Astrocyte (in vitro differentiated cells and primary cell): ENCODE results near the gene GLP2R. TPM values are rescaled to one million over a fixed set of nuclear protein-coding genes. Genes with fewer than 3 reads are reported as not detected.

ENCODE experiments used
- DNase-seq: peaks from one replicate; pipeline ENCODE4 v3.0.0-alpha.2; 2010; ENCODE audit warnings: low read depth
- FAIRE-seq: peaks from 2 replicates; lab custom pipeline; 2011; peaks lifted over from hg19 to GRCh38; lab: Jason Lieb, UNC
- H2AFZ ChIP-seq: 2 replicates; pipeline ENCODE4 v1.6.0; 2012; ENCODE audit warnings: low read depth, low read length, inconsistent platforms
- H3K27ac ChIP-seq: 2 replicates; pipeline ENCODE4 v1.5.1; 2011; ENCODE audit warnings: low read depth, low read length, inconsistent platforms
- H3K27me3 ChIP-seq: 2 replicates; pipeline ENCODE4 v1.6.0; 2011; ENCODE audit warnings: low read length, inconsistent platforms; ENCODE audit not compliant: insufficient read depth
- H3K36me3 ChIP-seq: 2 replicates; pipeline ENCODE4 v1.5.1; 2011; ENCODE audit warnings: low read length, inconsistent platforms; ENCODE audit not compliant: insufficient read depth
- H3K4me1 ChIP-seq: 2 replicates; pipeline ENCODE4 v1.5.1; 2011; ENCODE audit warnings: low read length, inconsistent platforms; ENCODE audit not compliant: insufficient read depth
- H3K4me2 ChIP-seq: 2 replicates; pipeline ENCODE4 v1.6.0; 2012; ENCODE audit warnings: low read length, inconsistent platforms
- H3K4me3 ChIP-seq: 2 replicates; pipeline ENCODE4 v1.5.1; 2011; ENCODE audit warnings: low read depth, mild to moderate bottlenecking, low read length, inconsistent platforms; ENCODE audit not compliant: insufficient read depth
- H3K79me2 ChIP-seq: 2 replicates; pipeline ENCODE4 v1.6.0; 2012; ENCODE audit warnings: mild to moderate bottlenecking, low read length, inconsistent platforms; ENCODE audit not compliant: insufficient read depth
- H3K9ac ChIP-seq: 2 replicates; pipeline ENCODE4 v1.6.0; 2012; ENCODE audit warnings: mild to moderate bottlenecking, low read length, inconsistent platforms
- H3K9me3 ChIP-seq: 2 replicates; pipeline ENCODE4 v1.5.1; 2012; ENCODE audit warnings: low read depth, mild to moderate bottlenecking, low read length, inconsistent platforms; ENCODE audit not compliant: insufficient read depth
- H4K20me1 ChIP-seq: 2 replicates; pipeline ENCODE4 v1.6.0; 2012; ENCODE audit warnings: low read length, inconsistent platforms; ENCODE audit not compliant: insufficient read depth
- H3K27ac Mint-ChIP-seq: one replicate; pipeline ENCODE4 v1.8.0; 2021; ENCODE audit warnings: mild to moderate bottlenecking, mixed read lengths; ENCODE audit not compliant: unreplicated experiment
- H3K27me3 Mint-ChIP-seq: one replicate; pipeline ENCODE4 v1.8.0; 2021; ENCODE audit warnings: low read depth, mixed read lengths; ENCODE audit not compliant: unreplicated experiment
- H3K36me3 Mint-ChIP-seq: one replicate; pipeline ENCODE4 v1.8.0; 2021; ENCODE audit warnings: low read depth, mixed read lengths; ENCODE audit not compliant: unreplicated experiment
- H3K4me1 Mint-ChIP-seq: one replicate; pipeline ENCODE4 v1.8.0; 2021; ENCODE audit warnings: low read depth, mixed read lengths; ENCODE audit not compliant: unreplicated experiment
- H3K4me3 Mint-ChIP-seq: one replicate; pipeline ENCODE4 v1.8.0; 2021; ENCODE audit warnings: mild to moderate bottlenecking, moderate library complexity, mixed read lengths; ENCODE audit not compliant: unreplicated experiment
- H3K9me3 Mint-ChIP-seq: one replicate; pipeline ENCODE4 v1.8.0; 2021; ENCODE audit warnings: mild to moderate bottlenecking, mixed read lengths; ENCODE audit not compliant: unreplicated experiment
- CTCF ChIP-seq: IDR thresholded peaks from 2 replicates; pipeline ENCODE4 v1.5.1; 2011; ENCODE audit warnings: low read depth, mild to moderate bottlenecking, inconsistent platforms, low read length, moderate library complexity; ENCODE audit not compliant: insufficient read depth
- EZH2 ChIP-seq: IDR thresholded peaks from 2 replicates; pipeline ENCODE4 v1.6.1; 2012; ENCODE audit warnings: mild to moderate bottlenecking, low read length, inconsistent platforms; ENCODE audit not compliant: insufficient read depth
- total RNA-seq: library from RNA; stranded (reverse); gene quantifications from 2 replicates; pipeline ENCODE4 v1.2.1, GENCODE V29; 2021

GLP2R gene
- total RNA-seq, 1 donor from 2014 or later, result 0.41 TPM

GRCh38 chr17:9935408-9935807, 109.7 kb downstream of the GLP2R start:
- no peak overlapping the region for H3K4me3 ChIP-seq
- H3K27ac ChIP-seq, result no peak overlapping the region
- H3K36me3 ChIP-seq, result no peaks in the 10 kb centered on the region
- FAIRE-seq (no peak), DNase-seq (no peak)
- peaks cover 3% of the 10 kb centered on the region for H3K4me1 Mint-ChIP-seq
- no peaks in the 10 kb centered on the region for H4K20me1 ChIP-seq
- peaks cover 2% of the 10 kb centered on the region for H3K27me3 Mint-ChIP-seq
- no peaks in the 10 kb centered on the region for H3K9me3 ChIP-seq
- no peak overlapping the region for H3K27ac Mint-ChIP-seq
- H3K79me2 ChIP-seq, result no peaks in the 10 kb centered on the region
- peaks cover 2% of the 10 kb centered on the region for H3K36me3 Mint-ChIP-seq
- H3K27me3 ChIP-seq, result peaks cover 8% of the 10 kb centered on the region
- H3K9ac ChIP-seq, result no peak overlapping the region
- peaks cover 4% of the 10 kb centered on the region for H3K9me3 Mint-ChIP-seq
- TF ChIP-seq CTCF, result no peak
- no peak for TF ChIP-seq EZH2
- no peaks in the 10 kb centered on the region for H3K4me1 ChIP-seq
- H2AFZ ChIP-seq, result no peak overlapping the region
- no peak overlapping the region for H3K4me3 Mint-ChIP-seq
- no peak overlapping the region for H3K4me2 ChIP-seq

- H3K27ac Mint-ChIP-seq, result no peak overlapping the region
- H3K9me3 Mint-ChIP-seq, result peaks cover 4% of the 10 kb centered on the region
- FAIRE-seq, result no peak
- DNase-seq, result no peak
- no peaks in the 10 kb centered on the region for H3K9me3 ChIP-seq
- H3K4me1 Mint-ChIP-seq, result peaks cover 3% of the 10 kb centered on the region
- no peak overlapping the region for H3K4me3 ChIP-seq
- H3K4me2 ChIP-seq, result no peak overlapping the region
- H3K27ac ChIP-seq, result no peak overlapping the region
- no peak for TF ChIP-seq EZH2
- no peak for TF ChIP-seq CTCF
- H2AFZ ChIP-seq, result no peak overlapping the region
- H3K36me3 ChIP-seq, result no peaks in the 10 kb centered on the region
- H3K79me2 ChIP-seq, result no peaks in the 10 kb centered on the region
- peaks cover 3% of the 10 kb centered on the region for H3K27me3 Mint-ChIP-seq
- H4K20me1 ChIP-seq, result no peaks in the 10 kb centered on the region
- no peaks in the 10 kb centered on the region for H3K4me1 ChIP-seq
- H3K4me3 Mint-ChIP-seq, result no peak overlapping the region
- peaks cover 4% of the 10 kb centered on the region for H3K27me3 ChIP-seq
- H3K9ac ChIP-seq, result no peak overlapping the region
- H3K36me3 Mint-ChIP-seq, result peaks cover 2% of the 10 kb centered on the region
Measured at GRCh38 chr17:9936095-9936494, 110.4 kb downstream of the GLP2R start.

GRCh38 chr17:9937241-9937761, 111.6 kb downstream of the GLP2R start:
- H3K27ac ChIP-seq, result no peak overlapping the region
- no peak overlapping the region for H3K9ac ChIP-seq
- DNase-seq (peak; percentile 27), FAIRE-seq (no peak)
- H3K4me2 ChIP-seq, result no peak overlapping the region
- peaks cover 2% of the 10 kb centered on the region for H3K36me3 Mint-ChIP-seq
- H3K27me3 Mint-ChIP-seq, result peaks cover 6% of the 10 kb centered on the region
- TF ChIP-seq CTCF (no peak), EZH2 (no peak)
- H3K4me3 Mint-ChIP-seq, result no peak overlapping the region
- H3K4me1 ChIP-seq, result no peaks in the 10 kb centered on the region
- no peak overlapping the region for H3K27ac Mint-ChIP-seq
- H3K4me3 ChIP-seq, result no peak overlapping the region
- no peaks in the 10 kb centered on the region for H3K79me2 ChIP-seq
- no peak overlapping the region for H2AFZ ChIP-seq
- H3K4me1 Mint-ChIP-seq, result peaks cover 2% of the 10 kb centered on the region
- H3K9me3 Mint-ChIP-seq, result peaks cover 4% of the 10 kb centered on the region
- H3K9me3 ChIP-seq, result no peaks in the 10 kb centered on the region
- H3K27me3 ChIP-seq, result no peaks in the 10 kb centered on the region
- H3K36me3 ChIP-seq, result no peaks in the 10 kb centered on the region
- H4K20me1 ChIP-seq, result no peaks in the 10 kb centered on the region
